Ureter (tissue), 1 donor: ENCODE results near the gene RAB8A. TPM values are rescaled to one million over a fixed set of nuclear protein-coding genes. Genes with fewer than 3 reads are reported as not detected.
"Not testable (repeated sequence)": the region's sequence is repeated elsewhere in the genome, so short reads cannot be mapped to it uniquely, and the experiment has no call there.

ENCODE experiments used
- DNase-seq: peaks from one replicate; pipeline ENCODE4 v3.0.0-alpha.2; 2020; ENCODE audit warnings: low spot score
- total RNA-seq: library from RNA; stranded (reverse); gene quantifications from one replicate; pipeline ENCODE4 v1.2.4, GENCODE V29; 2023
- donor health status: DM: yes; HTN: yes; CAD: no.

RAB8A gene
- total RNA-seq, 1 donor from 2014 or later: 70.8 TPM

- peak; percentile 87 for DNase-seq
These were observed 32.7 kb upstream of the RAB8A start for GRCh38 chr19:16078759-16079707.

- DNase-seq: no peak
These were observed 27.5 kb upstream of the RAB8A start for GRCh38 chr19:16084067-16084685.

DNA sequence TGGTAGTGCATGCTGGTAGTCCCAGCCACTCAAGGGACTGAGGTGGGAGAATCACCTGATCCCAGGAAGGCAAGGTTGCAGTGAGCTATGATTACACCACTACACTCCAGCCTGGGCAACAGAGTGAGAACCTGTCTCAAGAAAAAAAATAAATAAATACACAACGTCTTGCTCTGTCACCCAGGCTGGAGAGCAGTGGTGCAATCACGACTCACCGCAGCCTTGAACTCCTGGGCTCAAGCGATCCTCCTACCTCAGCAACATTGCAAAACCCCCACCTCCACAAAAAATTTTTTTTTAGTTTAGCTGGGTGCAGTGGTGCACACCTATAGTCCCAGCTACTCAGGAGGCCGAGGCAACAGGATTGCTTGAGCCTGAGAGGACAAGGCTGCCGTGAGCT is 26.6 kb upstream of the RAB8A start:
- DNase-seq: no peak

DNA sequence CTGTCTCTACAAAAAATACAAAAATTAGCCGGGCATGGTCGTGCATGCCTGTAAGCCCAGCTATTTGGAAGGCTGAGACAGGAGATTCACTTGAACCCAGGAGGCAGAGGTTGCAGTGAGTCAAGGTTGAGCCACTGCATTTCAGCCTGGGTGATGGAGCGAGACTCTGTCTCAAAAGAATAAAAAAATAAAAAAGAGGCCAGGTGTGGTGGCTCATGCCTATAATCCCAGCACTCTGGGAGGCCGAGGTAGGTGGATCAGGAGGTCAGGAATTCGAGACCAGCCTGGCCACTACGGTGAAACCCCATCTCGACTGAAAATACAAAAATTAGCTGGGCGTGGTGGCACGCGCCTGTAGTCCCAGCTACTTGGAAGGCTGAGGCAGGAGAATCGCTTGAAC is 24.3 kb upstream of the RAB8A start:
- DNase-seq: not testable (repeated sequence)

DNA sequence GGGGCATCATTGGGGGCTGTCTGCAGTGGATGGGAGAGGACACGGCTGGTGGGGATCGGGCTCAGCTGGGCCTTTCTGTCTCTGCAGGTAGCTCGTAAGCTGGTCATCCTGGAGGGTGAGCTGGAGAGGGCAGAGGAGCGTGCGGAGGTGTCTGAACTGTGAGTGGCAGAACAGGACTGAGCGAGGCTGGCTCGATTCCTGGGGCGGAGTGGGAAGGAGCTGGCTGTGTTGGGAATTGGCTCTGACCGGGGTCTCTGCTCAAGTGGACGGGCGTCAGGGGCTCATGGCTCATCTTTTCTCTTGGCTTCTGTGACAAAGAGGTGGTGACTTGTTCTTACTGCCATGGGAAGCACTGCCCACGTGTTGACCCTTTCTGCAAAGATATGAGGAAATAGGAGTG is 23.7 kb upstream of the RAB8A start:
- no peak for DNase-seq

DNA sequence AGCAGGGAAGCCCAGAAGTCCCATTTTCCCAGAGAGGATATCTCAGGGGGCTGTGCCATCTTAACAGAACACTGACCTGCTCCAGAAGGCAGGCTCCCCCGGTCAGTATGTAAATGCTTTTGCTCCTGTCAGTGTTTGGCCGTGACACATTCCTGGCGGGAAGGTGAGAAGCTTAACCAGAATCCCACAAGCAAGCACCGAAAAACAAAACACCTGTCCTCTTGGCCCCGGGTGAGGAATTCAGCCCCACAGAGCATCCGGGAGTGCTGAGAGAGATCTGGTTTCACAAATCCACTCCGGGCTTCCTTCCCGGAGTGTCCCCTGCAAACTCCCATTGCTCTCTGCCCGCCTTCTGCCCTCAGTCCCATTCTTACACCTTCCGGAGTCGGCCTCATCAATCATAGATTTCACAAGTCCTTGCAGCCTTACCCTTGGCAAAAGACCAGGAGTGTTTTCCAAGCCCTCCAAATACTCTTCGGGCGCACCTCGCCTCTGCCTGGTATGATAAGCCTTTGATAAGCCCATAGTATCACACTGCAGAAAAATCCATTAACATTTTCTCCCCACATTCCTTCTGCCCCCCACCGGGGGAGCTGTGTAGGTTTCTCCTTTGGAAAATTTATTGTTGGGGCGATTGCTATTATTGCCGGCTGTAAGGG is 23.2 kb upstream of the RAB8A start:
- DNase-seq: no peak

- no peak for DNase-seq
These were observed 22.5 kb upstream of the RAB8A start for GRCh38 chr19:16089010-16089846.

DNA sequence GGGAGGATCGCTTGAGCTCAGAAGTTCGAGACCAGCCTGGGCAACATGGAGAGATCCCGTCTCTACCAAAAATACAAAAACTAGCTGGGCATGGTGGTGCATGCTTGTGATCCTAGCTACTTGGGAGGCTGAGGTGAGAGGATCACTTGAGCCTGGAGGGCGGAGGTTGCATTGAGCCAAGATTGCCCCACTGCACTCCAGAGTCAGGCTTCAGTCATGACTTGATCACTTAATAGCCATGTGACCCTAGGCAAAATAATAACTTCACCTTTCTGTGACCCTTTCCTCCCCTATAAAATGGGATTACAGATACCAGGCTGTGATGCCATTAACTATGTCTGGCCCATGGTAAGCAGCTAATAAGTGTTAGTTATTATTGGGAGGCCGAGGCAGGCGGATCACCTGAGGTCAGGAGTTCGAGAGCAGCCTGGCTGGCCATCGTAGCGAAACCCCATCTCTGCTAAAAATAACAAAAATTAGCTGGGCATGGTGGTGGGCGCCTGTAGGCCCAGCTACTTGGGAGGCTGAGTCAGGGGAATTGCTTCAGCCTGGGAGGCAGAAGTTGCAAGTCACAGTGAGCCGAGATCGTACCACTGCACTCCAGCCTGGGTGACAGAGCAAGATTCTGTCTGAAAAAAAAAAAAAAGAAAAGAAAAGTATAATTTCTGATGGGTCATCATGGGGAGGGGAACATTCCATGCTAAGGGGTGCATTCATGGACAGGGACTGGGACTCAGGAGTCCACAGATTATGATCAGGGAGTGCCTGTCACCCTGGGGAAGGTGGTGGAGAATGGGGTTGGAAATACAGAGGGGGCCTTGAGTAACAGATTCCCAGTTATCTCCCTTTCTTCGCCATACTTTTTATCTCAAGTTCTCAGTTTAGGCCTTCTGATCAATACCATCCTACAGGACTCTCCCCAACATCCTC is 19.9 kb upstream of the RAB8A start:
- no peak for DNase-seq

GRCh38 chr19:16094360-16095070 is 17.2 kb upstream of the RAB8A start:
- no peak for DNase-seq

GRCh38 chr19:16095071-16095571 is 16.6 kb upstream of the RAB8A start:
- DNase-seq: no peak

GRCh38 chr19:16096280-16096855 is 15.3 kb upstream of the RAB8A start:
- DNase-seq: no peak

DNA sequence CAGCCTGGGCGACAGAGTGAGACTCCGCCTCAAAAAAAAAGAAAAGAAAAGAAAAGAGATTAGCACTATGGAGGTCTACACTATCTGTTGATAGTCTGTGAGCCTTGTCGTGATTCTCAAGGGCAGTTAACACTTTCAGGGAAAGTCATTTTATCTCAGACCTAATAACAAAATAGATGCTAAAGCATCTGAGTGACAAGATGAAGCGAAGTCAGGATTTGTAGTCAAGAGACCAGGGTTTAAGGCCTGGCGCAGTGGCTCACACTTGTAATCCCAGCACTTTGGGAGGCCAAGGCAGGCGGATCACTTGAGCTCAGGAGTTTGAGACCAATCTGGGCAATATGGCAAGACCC is 13.3 kb upstream of the RAB8A start:
- no peak for DNase-seq

- DNase-seq: no peak
These were observed 12.9 kb upstream of the RAB8A start for GRCh38 chr19:16098821-16099220.

DNA sequence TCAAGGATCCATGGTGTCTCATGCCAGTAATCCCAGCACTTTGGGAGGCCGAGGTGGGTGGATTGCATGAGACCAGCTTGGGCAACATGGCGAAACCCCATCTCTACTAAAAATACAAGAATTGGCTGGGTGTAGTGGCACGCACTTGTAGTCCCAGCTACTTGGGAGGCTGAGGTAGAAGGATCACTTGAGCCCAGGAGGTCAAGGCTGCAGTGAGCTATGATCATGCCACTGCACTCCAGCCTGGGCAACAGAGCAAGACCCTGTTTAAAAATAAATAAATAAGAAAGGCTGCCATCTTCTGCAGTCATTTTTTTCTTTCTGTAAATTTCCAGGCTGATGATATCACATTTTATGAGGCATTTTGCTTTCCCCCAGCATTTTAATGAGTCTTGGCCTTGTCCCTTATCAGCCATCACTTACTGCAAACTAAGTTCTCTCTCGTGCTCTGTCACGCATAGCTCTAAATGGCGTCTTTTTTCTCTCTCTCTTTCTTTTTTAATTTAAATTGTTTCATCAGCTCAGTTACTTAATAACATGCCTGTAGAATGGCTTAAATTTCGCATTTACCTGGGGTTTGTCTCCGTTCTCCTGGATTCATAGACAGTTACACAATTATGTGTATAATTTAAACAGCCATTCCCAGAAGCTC is 12.2 kb upstream of the RAB8A start:
- not testable (repeated sequence) for DNase-seq

DNA sequence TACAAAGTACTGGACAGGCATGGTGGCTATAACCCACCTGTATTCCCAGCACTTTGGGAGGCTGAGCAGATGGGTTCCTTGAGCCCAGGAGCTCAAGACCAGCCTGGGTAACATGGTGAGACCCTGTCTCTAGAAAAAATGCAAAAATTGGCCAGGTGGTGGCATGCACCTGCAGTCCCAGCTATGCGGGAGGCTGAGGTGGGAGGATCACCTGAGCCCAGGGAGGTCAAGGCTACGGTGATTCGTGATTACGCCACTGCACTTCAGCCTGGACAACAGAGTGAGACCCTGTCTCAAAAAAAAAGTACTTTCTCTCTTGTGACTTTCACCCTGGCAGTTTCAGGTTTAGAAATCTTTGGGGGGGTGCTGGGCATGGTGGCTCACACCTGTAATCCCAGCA is 11.2 kb upstream of the RAB8A start:
- DNase-seq: no peak

DNA sequence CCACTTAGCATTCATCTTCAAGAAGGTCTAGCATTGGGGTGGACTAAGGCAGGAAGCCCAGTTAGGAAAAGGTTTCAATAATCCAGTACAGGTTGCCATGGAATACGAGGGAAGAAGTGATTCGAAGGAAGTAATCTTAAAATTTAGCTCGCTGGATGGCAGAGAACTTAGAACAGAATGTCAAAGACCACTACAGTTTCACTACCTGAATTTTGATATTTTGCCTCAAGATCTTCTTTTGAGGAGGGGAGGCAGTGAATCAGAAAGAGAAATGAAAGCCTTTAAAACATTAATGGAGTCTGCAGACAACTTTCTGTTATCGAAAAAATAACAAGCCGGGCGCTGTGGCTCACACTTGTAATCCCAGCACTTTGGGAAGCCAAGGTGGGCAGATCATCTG is 7.0 kb upstream of the RAB8A start:
- DNase-seq: no peak

DNA sequence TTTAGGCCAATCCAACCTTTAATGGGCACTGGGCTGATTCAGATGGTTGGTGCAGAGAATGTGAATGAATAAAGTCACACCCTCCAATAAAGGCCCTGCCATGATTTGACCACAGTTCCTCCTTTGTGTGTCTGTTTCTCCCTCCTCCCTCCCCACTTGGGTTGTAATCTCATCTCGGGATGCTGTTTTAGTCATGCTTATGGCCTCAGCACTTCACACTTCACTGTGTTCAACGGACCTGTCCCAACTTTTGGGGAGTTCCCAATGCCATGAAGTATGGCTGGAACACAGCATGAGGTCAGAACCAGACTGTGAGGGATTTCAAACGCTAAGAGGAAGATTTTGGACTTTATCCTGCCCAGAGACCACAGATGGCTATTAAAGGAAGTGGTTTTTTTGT is 5.6 kb upstream of the RAB8A start:
- no peak for DNase-seq

DNA sequence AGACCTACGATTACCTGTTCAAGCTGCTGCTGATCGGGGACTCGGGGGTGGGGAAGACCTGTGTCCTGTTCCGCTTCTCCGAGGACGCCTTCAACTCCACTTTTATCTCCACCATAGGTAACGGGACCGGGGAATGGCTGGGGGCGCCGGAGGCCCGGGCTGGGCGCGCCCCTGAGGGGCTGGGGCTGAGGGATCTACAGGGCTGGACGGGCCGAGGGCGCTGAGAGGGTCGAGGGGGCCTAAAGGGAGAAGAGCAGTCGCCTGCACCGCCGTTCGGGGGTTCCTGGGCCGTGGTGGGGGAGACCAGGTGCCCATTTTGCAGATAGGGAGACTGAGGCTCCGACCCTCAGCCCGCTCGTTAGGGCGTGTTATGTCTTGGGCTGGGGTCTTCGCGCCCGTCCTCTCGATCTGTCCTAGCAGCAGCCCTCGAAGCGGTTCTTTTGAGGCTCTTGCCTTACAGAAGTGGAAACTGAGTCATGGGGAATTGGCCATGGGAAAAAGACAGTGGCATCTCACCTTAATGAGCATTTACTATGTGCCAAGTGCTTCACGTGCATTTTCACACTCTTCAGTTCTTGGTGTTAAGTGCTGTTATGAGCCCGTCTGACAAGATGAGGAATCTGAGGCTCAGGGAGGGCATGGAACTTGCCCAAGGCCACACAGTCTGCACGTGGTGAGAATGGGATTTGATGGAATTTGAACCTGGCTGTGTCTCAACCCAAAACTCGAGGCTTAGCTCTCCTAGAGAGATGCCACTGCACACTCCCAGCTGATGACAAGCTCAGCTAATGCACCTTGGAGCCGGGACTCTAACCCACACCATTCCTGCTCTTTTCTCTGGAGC is 442 bp downstream of the RAB8A start:
- no peak for DNase-seq
